ENCODE results near the gene KIF22. TPM values are rescaled to one million over a fixed set of nuclear protein-coding genes. Genes with fewer than 3 reads are reported as not detected.
A peak's percentile ranks its signal among the peaks of the same experiment; 100 is the strongest.

Gene KIF22
- total RNA-seq, 1 experiment from 2014 or later: 111 TPM

DNA sequence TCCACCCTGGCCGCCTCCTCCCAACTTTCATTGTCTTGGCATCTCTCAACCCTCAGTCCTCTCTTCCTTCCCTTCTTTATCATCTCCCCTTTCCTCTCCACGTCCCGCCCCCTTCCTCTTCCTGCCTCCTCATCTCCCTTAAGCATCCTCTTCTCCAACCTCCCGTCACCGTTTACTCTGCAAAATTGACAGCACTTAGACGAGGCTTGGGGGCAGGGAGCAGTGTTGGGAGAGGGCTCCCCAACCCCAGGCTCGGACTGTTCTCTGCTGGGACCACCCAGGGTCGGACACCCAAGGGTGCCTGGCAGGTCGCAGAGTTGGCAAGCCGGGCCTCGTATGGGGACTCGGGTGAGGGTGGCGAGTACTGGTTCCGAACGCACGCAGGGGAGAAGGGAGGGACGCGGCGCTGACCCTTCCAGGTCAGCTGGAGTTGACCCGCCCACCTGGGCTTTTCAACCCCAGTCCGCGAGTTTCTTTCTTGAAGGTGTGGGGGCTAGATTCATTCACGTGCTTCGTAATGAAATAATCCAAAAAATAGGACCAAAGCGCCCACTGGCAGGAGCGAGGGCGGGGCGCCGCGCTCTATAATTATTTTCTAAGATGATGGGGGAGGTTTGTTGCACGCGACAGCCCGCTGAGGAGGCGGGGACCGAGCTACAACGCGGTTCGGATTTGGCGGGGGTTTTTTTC lies 24.6 kb downstream of the KIF22 start:
- ChIA-PET POLR2A (interaction anchor here (0.6 kb wide), 1 partner anchor 114 kb away, joined by 17 read pairs; no protein-coding TSS in a partner anchor), CTCF (interaction anchor here (0.7 to 1.7 kb wide), 4 partner anchors 7 to 180 kb away, joined by 3 to 20 read pairs (median 4); no protein-coding TSS in a partner anchor)
- no peaks in the 10 kb centered on the region for H3K9me3 ChIP-seq (ENCODE audit: control insufficient read depth, insufficient read depth, low read depth, low read length)
- peak overlapping the region; percentile 97 for H3K27ac ChIP-seq (ENCODE audit: low read length)
- ATAC-seq (no peak), DNase-seq (ENCODE audit: low read depth, low spot score) (no peak)
- intact Hi-C loops (cut with micrococcal nuclease; ENCODE audit: unreplicated experiment): loop anchor here (10.0 kb wide), 1 partner anchor 120 kb away; no protein-coding TSS in a partner anchor
- in situ Hi-C loops (cut with HindIII; ENCODE audit: low pct_unique_long_range_greater_than_20kb, low sequenced_read_pairs): no loop called here
- H3K36me3 ChIP-seq (ENCODE audit: control insufficient read depth, insufficient read depth, low read length): peaks cover 5% of the 10 kb centered on the region
- H3K4me1 ChIP-seq (ENCODE audit: control insufficient read depth, insufficient read depth, low read length): peaks cover 61% of the 10 kb centered on the region
- peak overlapping the region; percentile 86 to 92 for H3K4me3 ChIP-seq (ENCODE audit: low read depth in 2 of 2, low read length in 2 of 2)
- 0 out of 2 replicates have a peak, but pooled peaks have one; percentile 30 for TF ChIP-seq SIN3A (IDR thresholded peaks at IDR 0.05; ENCODE audit: borderline replicate concordance, insufficient read depth, low read depth, low read length)
- TF ChIP-seq TCF7L2 (IDR thresholded peaks at IDR 0.05; ENCODE audit: low read depth, low read length): no peak
- BruUV-seq (replicated peaks): no TSS peak
- H3K27me3 ChIP-seq (ENCODE audit: control insufficient read depth, insufficient read depth, low read length): no peaks in the 10 kb centered on the region

DNA sequence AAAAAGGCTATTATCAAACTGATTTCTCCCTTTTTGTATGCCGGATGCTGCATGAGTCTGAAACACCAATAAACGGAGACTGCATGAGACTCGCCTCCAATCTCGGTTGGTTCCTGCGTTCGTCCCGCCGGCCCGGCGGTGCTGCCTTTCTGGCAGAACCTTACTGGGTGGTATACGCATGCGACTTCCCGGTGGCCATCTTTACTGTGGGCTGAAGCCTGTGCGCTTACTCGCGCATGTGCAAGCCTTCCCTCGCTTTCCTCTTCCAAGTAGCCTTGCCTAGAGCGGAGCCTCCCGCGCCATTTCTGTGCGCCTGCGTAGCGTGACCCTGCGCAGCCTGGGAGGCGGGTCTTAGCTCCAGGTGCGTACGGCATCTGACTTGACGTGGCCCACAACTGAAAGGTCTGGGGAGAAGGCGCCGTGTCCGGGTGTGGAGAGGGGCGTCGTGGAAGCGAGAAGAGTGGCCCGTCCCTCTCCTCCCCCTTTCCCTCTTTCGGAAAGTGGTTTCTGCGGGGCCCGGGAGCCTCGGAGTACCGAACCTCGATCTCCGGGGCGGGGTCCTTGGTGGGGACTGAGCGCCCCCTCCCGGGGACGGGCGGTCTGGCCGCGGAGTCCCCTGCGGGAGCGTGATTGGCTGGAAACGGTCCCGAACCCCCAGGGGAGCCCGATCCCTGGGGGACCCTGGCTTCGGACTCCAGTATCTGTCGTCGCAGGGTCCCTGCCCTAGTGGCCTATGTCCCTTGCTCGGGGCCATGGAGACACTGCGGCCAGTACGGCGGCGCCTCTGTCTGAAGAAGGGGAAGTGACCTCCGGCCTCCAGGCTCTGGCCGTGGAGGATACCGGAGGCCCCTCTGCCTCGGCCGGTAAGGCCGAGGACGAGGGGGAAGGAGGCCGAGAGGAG lies 25.5 kb downstream of the KIF22 start, which contains the start of gene PAGR1:
Gene PAGR1 (plus strand): TSS at position 360 of the 901 bp plus-strand sequence. CDS start 374 bp downstream, at position 734.
- peak; percentile 89 for TF ChIP-seq POLR2AphosphoS5 (IDR thresholded peaks at IDR 0.05; ENCODE audit: low read depth, low read length)
- peak; percentile 35; the same call in 1 of the 2 replicates for TF ChIP-seq TCF7L2 (IDR thresholded peaks at IDR 0.05; ENCODE audit: low read depth, low read length)
- TF ChIP-seq, protein P1, sequence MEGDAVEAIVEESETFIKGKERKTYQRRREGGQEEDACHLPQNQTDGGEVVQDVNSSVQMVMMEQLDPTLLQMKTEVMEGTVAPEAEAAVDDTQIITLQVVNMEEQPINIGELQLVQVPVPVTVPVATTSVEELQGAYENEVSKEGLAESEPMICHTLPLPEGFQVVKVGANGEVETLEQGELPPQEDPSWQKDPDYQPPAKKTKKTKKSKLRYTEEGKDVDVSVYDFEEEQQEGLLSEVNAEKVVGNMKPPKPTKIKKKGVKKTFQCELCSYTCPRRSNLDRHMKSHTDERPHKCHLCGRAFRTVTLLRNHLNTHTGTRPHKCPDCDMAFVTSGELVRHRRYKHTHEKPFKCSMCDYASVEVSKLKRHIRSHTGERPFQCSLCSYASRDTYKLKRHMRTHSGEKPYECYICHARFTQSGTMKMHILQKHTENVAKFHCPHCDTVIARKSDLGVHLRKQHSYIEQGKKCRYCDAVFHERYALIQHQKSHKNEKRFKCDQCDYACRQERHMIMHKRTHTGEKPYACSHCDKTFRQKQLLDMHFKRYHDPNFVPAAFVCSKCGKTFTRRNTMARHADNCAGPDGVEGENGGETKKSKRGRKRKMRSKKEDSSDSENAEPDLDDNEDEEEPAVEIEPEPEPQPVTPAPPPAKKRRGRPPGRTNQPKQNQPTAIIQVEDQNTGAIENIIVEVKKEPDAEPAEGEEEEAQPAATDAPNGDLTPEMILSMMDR (IDR thresholded peaks at IDR 0.05): peak; percentile 97
- TF ChIP-seq, protein P2, sequence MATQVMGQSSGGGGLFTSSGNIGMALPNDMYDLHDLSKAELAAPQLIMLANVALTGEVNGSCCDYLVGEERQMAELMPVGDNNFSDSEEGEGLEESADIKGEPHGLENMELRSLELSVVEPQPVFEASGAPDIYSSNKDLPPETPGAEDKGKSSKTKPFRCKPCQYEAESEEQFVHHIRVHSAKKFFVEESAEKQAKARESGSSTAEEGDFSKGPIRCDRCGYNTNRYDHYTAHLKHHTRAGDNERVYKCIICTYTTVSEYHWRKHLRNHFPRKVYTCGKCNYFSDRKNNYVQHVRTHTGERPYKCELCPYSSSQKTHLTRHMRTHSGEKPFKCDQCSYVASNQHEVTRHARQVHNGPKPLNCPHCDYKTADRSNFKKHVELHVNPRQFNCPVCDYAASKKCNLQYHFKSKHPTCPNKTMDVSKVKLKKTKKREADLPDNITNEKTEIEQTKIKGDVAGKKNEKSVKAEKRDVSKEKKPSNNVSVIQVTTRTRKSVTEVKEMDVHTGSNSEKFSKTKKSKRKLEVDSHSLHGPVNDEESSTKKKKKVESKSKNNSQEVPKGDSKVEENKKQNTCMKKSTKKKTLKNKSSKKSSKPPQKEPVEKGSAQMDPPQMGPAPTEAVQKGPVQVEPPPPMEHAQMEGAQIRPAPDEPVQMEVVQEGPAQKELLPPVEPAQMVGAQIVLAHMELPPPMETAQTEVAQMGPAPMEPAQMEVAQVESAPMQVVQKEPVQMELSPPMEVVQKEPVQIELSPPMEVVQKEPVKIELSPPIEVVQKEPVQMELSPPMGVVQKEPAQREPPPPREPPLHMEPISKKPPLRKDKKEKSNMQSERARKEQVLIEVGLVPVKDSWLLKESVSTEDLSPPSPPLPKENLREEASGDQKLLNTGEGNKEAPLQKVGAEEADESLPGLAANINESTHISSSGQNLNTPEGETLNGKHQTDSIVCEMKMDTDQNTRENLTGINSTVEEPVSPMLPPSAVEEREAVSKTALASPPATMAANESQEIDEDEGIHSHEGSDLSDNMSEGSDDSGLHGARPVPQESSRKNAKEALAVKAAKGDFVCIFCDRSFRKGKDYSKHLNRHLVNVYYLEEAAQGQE (IDR thresholded peaks at IDR 0.05; ENCODE audit: insufficient read depth in 1 of 2, low read depth in 2 of 2, low read length in 1 of 2): no peak
- TF ChIP-seq SIN3A (IDR thresholded peaks at IDR 0.05; ENCODE audit: borderline replicate concordance, insufficient read depth, low read depth, low read length): no peak
- ChIA-PET POLR2A (interaction anchor here (0.6 kb wide), 1 partner anchor 115 kb away, joined by 17 read pairs; no protein-coding TSS in a partner anchor), CTCF (interaction anchor here (0.7 to 1.7 kb wide), 6 partner anchors 8 to 179 kb away, joined by 3 to 20 read pairs (median 4); no protein-coding TSS in a partner anchor)
- intact Hi-C loops (cut with micrococcal nuclease; ENCODE audit: unreplicated experiment): loop anchor here (10.0 kb wide), 1 partner anchor 121 kb away; no protein-coding TSS in a partner anchor
- Histone ChIP-seq H3K36me3 (ENCODE audit: control insufficient read depth, insufficient read depth, low read length) (peaks cover 3% of the 10 kb centered on the region), H3K4me1 (ENCODE audit: control insufficient read depth, insufficient read depth, low read length) (peaks cover 59% of the 10 kb centered on the region), H3K9me3 (ENCODE audit: control insufficient read depth, insufficient read depth, low read depth, low read length) (no peaks in the 10 kb centered on the region), H3K27me3 (ENCODE audit: control insufficient read depth, insufficient read depth, low read length) (no peaks in the 10 kb centered on the region), H3K4me3 (ENCODE audit: low read depth in 2 of 2, low read length in 2 of 2) (peak within 1 kb of the TSS; percentile 86 to 92), H3K27ac (ENCODE audit: low read length) (peak within 1 kb of the TSS; percentile 97)
- DNase-seq (ENCODE audit: low read depth, low spot score): peak; percentile 98
- in situ Hi-C loops (cut with HindIII; ENCODE audit: low pct_unique_long_range_greater_than_20kb, low sequenced_read_pairs): no loop called here
- peak; percentile 75 for ATAC-seq
- BruUV-seq (replicated peaks): TSS peak; percentile 81
